Upper lobe of left lung (tissue), 4 donors: ENCODE data around the gene RASAL1.

Experiments
- CTCF ChIP-seq, 6 experiments: fragments of 450-650 bp in 4 of 6; fragments of 200-600 bp in 2 of 6; sonication (generic) in 2 of 6; IDR thresholded peaks; one replicate each; pipeline ENCODE4 v1.5.1; 2016 to 2019; ENCODE audit warnings: antibody characterized with exemption in 6 of 6
- EP300 ChIP-seq, 4 donors: sonication (generic); formaldehyde crosslinking; IDR thresholded peaks; one replicate each; pipeline ENCODE4 v1.5.1; 2017; ENCODE audit warnings: antibody characterized with exemption in 4 of 4, control low read depth in 2 of 4
- POLR2A ChIP-seq, 4 donors: fragments of 450-650 bp; IDR thresholded peaks; one replicate each; pipeline ENCODE4 v1.5.1; 2016 to 2017; ENCODE audit warnings: antibody characterized with exemption in 4 of 4, mild to moderate bottlenecking in 2 of 4

- TF ChIP-seq CTCF (IDR thresholded peaks at IDR 0.05) = no peak
- no peak for TF ChIP-seq POLR2A (IDR thresholded peaks at IDR 0.05)
- no peak for TF ChIP-seq EP300 (IDR thresholded peaks at IDR 0.05)
Observed at GRCh38 chr12:113133666-113134065, 1.9 kb downstream of the RASAL1 start.
